Ramos (cell line): ENCODE measurements around the gene FAM20B.
"Not testable (repeated sequence)": the region's sequence is repeated elsewhere in the genome, so short reads cannot be mapped to it uniquely, and the experiment has no call there.

Source experiments
- in situ Hi-C: fragments of 300-500 bp; cut with MboI; formaldehyde crosslinking; loops from one replicate; pipeline ENCODE4 v1.14.3; 2022; ENCODE audit warnings: low sequenced_read_pairs; ENCODE audit not compliant: unreplicated experiment

FAM20B gene

GRCh38 chr1:179017383-179018326, 8.0 kb upstream of the FAM20B start:
- in situ Hi-C loops, result loop anchor here (25.0 kb wide), 2 partner anchors 255 to 705 kb away; no protein-coding TSS in a partner anchor

GRCh38 chr1:179021873-179022272, 3.8 kb upstream of the FAM20B start:
- in situ Hi-C loops, result loop anchor here (25.0 kb wide), 2 partner anchors 260 to 710 kb away; no protein-coding TSS in a partner anchor

- in situ Hi-C loops, result loop anchor here (25.0 kb wide), 2 partner anchors 262 to 712 kb away; no protein-coding TSS in a partner anchor
These were observed 1.6 kb upstream of the FAM20B start for GRCh38 chr1:179023946-179024650.

- in situ Hi-C loops, result no loop called here
These were observed 500 bp downstream of the FAM20B start for GRCh38 chr1:179025975-179026812.

GRCh38 chr1:179026813-179027669, 1.3 kb downstream of the FAM20B start:
- in situ Hi-C loops, result no loop called here

- in situ Hi-C loops, result no loop called here
These were observed 3.6 kb downstream of the FAM20B start for GRCh38 chr1:179029321-179029759.

GRCh38 chr1:179030130-179030529, 4.4 kb downstream of the FAM20B start:
- in situ Hi-C loops, result no loop called here

- in situ Hi-C loops, result no loop called here
These were observed 5.0 kb downstream of the FAM20B start for GRCh38 chr1:179030683-179031082.

- in situ Hi-C loops, result no loop called here
These were observed 5.6 kb downstream of the FAM20B start for GRCh38 chr1:179031284-179031683.

DNA sequence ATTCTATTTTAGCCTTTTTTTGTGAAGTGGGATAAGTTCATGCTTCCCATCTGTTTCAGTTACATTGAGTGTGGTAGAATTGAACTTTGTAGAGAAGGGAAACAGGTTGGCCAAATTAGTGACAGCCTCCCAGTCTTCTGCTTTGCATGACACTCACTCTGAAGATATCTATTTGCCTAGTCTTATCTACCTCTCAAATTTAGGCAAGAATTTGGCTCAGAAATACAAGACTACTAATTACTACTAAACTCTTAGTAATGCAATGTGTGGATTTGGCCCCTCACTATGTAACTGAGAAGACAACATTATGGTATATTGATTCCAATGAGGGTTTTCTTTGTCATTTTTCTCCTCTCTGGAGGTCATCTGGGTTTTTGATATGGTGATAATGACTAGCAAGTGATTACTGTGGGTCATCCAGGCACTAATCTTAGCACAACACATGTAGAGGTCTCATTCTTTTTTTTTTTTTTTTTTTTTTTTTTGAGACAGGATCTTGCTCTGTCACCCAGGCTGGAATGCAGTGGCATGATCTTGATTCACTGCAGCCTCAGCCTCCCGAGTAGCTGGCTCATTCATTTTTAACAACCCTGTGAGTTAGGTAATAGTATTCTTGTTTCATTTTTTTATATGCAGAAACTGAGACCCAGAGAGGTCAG, 6.3 kb downstream of the FAM20B start:
- in situ Hi-C loops, result no loop called here

DNA sequence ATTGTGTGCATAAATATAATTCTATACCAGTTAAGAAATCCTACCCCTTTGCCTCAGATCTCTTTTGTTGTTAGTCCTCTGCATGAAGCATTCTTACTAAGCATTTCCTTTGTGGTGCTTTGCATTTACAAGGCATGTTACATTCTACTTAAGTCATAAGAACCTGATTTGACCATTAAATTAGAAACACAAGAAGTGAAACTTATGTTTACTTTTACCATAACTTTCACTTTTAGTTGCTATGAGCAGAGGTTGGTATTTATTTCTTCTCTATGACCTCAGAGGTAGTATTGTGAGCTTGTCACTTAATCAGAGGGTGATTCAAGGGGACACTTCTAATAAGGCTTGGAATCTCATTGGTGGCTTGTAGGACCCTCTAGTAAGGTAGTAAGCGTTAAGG, 9.0 kb downstream of the FAM20B start:
- in situ Hi-C loops, result no loop called here

- in situ Hi-C loops, result no loop called here
These were observed 11.3 kb downstream of the FAM20B start for GRCh38 chr1:179036844-179037465.

GRCh38 chr1:179038528-179039281, 13.0 kb downstream of the FAM20B start:
- in situ Hi-C loops, result no loop called here

GRCh38 chr1:179039502-179040174, 13.9 kb downstream of the FAM20B start:
- in situ Hi-C loops, result not testable (repeated sequence)

DNA sequence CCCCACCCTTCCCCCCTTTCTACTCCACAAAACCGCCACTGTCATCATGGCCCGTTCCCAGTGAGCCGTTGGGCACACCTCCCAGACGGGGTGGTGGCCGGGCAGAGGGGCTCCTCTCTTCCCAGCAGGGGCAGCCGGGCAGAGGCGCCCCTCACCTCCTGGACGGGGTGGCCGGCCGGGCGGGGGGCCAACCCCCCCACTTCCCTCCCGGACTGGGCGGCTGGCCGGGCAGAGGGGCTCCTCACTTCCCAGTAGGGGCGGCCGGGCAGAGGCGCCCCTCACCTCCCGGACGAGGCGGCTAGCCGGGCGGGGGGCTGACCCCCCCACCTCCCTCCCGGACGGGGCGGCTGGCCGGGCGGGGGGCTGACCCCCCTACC, 14.5 kb downstream of the FAM20B start:
- in situ Hi-C loops, result not testable (repeated sequence)

GRCh38 chr1:179042087-179042486, 16.4 kb downstream of the FAM20B start:
- in situ Hi-C loops, result no loop called here

- in situ Hi-C loops, result no loop called here
These were observed 17.0 kb downstream of the FAM20B start for GRCh38 chr1:179042700-179043099.
